MM.1S (cell line): Measurements from ENCODE around the gene CFHR4.
"Not testable (repeated sequence)": the region's sequence is repeated elsewhere in the genome, so short reads cannot be mapped to it uniquely, and the experiment has no call there.

Experiments used
- DNase-seq: peaks from one replicate; pipeline ENCODE4 v3.0.0-alpha.2; 2015
- H2AFZ ChIP-seq: fragments of 300-600 bp; sonication (generic); 2 replicates; pipeline ENCODE4 v1.6.0; 2016; ENCODE audit warnings: antibody characterized with exemption, low read length
- H3F3A ChIP-seq: fragments of 300-600 bp; sonication (generic); 2 replicates; pipeline ENCODE4 v1.6.1; 2016; ENCODE audit warnings: mild to moderate bottlenecking, antibody characterized with exemption, low read length, moderate library complexity, mixed read lengths; ENCODE audit not compliant: insufficient read depth
- H3K27ac ChIP-seq: fragments of 300-600 bp; sonication (generic); 2 replicates; pipeline ENCODE4 v1.5.1; 2016; ENCODE audit warnings: mild to moderate bottlenecking, low read length
- H3K27me3 ChIP-seq: fragments of 300-600 bp; sonication (generic); replicated peaks from 2 replicates; pipeline ENCODE4 v1.6.0; 2016; ENCODE audit warnings: low read length; ENCODE audit not compliant: insufficient read depth
- H3K36me3 ChIP-seq: fragments of 300-600 bp; sonication (generic); replicated peaks from 2 replicates; pipeline ENCODE4 v1.6.1; 2016; ENCODE audit warnings: mild to moderate bottlenecking, low read length, mixed read lengths; ENCODE audit not compliant: insufficient read depth
- H3K4me1 ChIP-seq: fragments of 300-600 bp; sonication (generic); 2 replicates; pipeline ENCODE4 v1.6.1; 2016; ENCODE audit warnings: low read length, mixed read lengths
- H3K4me2 ChIP-seq: fragments of 300-600 bp; sonication (generic); 2 replicates; pipeline ENCODE4 v1.6.0; 2016; ENCODE audit warnings: low read depth, low read length
- H3K4me3 ChIP-seq: fragments of 300-600 bp; sonication (generic); 2 replicates; pipeline ENCODE4 v1.5.1; 2016; ENCODE audit warnings: low read length, mixed read lengths
- H3K79me2 ChIP-seq: fragments of 300-600 bp; sonication (generic); 2 replicates; pipeline ENCODE4 v1.6.1; 2016; ENCODE audit warnings: mixed run types, low read length, mixed read lengths
- H3K9ac ChIP-seq: fragments of 300-600 bp; sonication (generic); 2 replicates; pipeline ENCODE4 v1.6.1; 2016; ENCODE audit warnings: low read length, mixed read lengths
- H3K9me2 ChIP-seq: fragments of 300-600 bp; sonication (generic); replicated peaks from 2 replicates; pipeline ENCODE4 v1.6.1; 2016; ENCODE audit warnings: mild to moderate bottlenecking, low read length, mixed read lengths; ENCODE audit not compliant: insufficient read depth
- H3K9me3 ChIP-seq: fragments of 300-600 bp; sonication (generic); replicated peaks from 2 replicates; pipeline ENCODE4 v1.6.1; 2016; ENCODE audit warnings: mild to moderate bottlenecking, low read length, mixed read lengths; ENCODE audit not compliant: insufficient read depth
- H4K20me1 ChIP-seq: fragments of 300-600 bp; sonication (generic); 2 replicates; pipeline ENCODE4 v1.6.1; 2016; ENCODE audit warnings: mild to moderate bottlenecking, low read length, moderate library complexity, mixed read lengths; ENCODE audit not compliant: insufficient read depth
- CTCF ChIP-seq: fragments of 300-600 bp; sonication (generic); IDR thresholded peaks from 2 replicates; pipeline ENCODE4 v1.5.1; 2016; ENCODE audit warnings: antibody characterized with exemption, low read length, mixed read lengths
- EZH2 ChIP-seq: fragments of 300-600 bp; sonication (generic); optimal IDR thresholded peaks from 2 replicates; pipeline ENCODE3; 2017; ENCODE audit warnings: low read depth, mild to moderate bottlenecking, antibody characterized with exemption, low read length, mixed read lengths
- EZH2phosphoT487 ChIP-seq: fragments of 300-600 bp; sonication (generic); IDR thresholded peaks from 2 replicates; pipeline ENCODE4 v1.6.1; 2018; ENCODE audit warnings: antibody characterized with exemption, low read length

Gene CFHR4

GRCh38 chr1:196866974-196867373 is 20.9 kb upstream of the CFHR4 start:
- no peaks in the 10 kb centered on the region for H3K79me2 ChIP-seq
- H3K9ac ChIP-seq, result no peak overlapping the region
- no peaks in the 10 kb centered on the region for H3K9me3 ChIP-seq
- no peak for TF ChIP-seq EZH2phosphoT487
- no peak for TF ChIP-seq CTCF
- TF ChIP-seq EZH2, result no peak
- H3K27me3 ChIP-seq, result no peaks in the 10 kb centered on the region
- H3K4me3 ChIP-seq, result no peak overlapping the region
- no peaks in the 10 kb centered on the region for H3F3A ChIP-seq
- H3K36me3 ChIP-seq, result no peaks in the 10 kb centered on the region
- H3K27ac ChIP-seq, result no peak overlapping the region
- H2AFZ ChIP-seq, result no peak overlapping the region
- no peaks in the 10 kb centered on the region for H3K9me2 ChIP-seq
- no peaks in the 10 kb centered on the region for H4K20me1 ChIP-seq
- H3K4me2 ChIP-seq, result no peak overlapping the region
- DNase-seq, result peak; percentile 38
- 0 out of 2 replicates have a peak, but pooled peaks cover 7% of the 10 kb centered on the region for H3K4me1 ChIP-seq

GRCh38 chr1:196873385-196873784 is 14.5 kb upstream of the CFHR4 start:
- H3K9me2 ChIP-seq, result no peaks in the 10 kb centered on the region
- no peak for TF ChIP-seq EZH2phosphoT487
- no peak for TF ChIP-seq EZH2
- no peak for TF ChIP-seq CTCF
- no peak for DNase-seq
- no peaks in the 10 kb centered on the region for H3K4me1 ChIP-seq
- H3K27me3 ChIP-seq, result no peaks in the 10 kb centered on the region
- no peak overlapping the region for H3K4me2 ChIP-seq
- H3K27ac ChIP-seq, result no peak overlapping the region
- H2AFZ ChIP-seq, result no peak overlapping the region
- no peak overlapping the region for H3K4me3 ChIP-seq
- H3K36me3 ChIP-seq, result no peaks in the 10 kb centered on the region
- H3K79me2 ChIP-seq, result no peaks in the 10 kb centered on the region
- H4K20me1 ChIP-seq, result no peaks in the 10 kb centered on the region
- no peak overlapping the region for H3K9ac ChIP-seq
- no peaks in the 10 kb centered on the region for H3K9me3 ChIP-seq
- H3F3A ChIP-seq, result no peaks in the 10 kb centered on the region

- Histone ChIP-seq H3K9me2 (no peaks in the 10 kb centered on the region), H3K27me3 (no peaks in the 10 kb centered on the region), H3K4me3 (no peak overlapping the region), H3K9ac (no peak overlapping the region), H3K36me3 (no peaks in the 10 kb centered on the region), H3K4me1 (no peaks in the 10 kb centered on the region), H3F3A (no peaks in the 10 kb centered on the region), H3K79me2 (no peaks in the 10 kb centered on the region), H3K4me2 (no peak overlapping the region), H2AFZ (no peak overlapping the region), H3K27ac (no peak overlapping the region), H4K20me1 (no peaks in the 10 kb centered on the region), H3K9me3 (no peaks in the 10 kb centered on the region)
- TF ChIP-seq EZH2phosphoT487 (no peak), CTCF (no peak), EZH2 (no peak)
- DNase-seq, result no peak
These were observed 11.9 kb upstream of the CFHR4 start for GRCh38 chr1:196875935-196876334.

- H4K20me1 ChIP-seq, result no peaks in the 10 kb centered on the region
- no peak overlapping the region for H2AFZ ChIP-seq
- DNase-seq, result no peak
- no peaks in the 10 kb centered on the region for H3K9me2 ChIP-seq
- no peak overlapping the region for H3K4me2 ChIP-seq
- no peaks in the 10 kb centered on the region for H3K4me1 ChIP-seq
- H3F3A ChIP-seq, result no peaks in the 10 kb centered on the region
- no peaks in the 10 kb centered on the region for H3K27me3 ChIP-seq
- no peaks in the 10 kb centered on the region for H3K36me3 ChIP-seq
- H3K27ac ChIP-seq, result no peak overlapping the region
- H3K4me3 ChIP-seq, result no peak overlapping the region
- no peaks in the 10 kb centered on the region for H3K9me3 ChIP-seq
- no peak for TF ChIP-seq CTCF
- TF ChIP-seq EZH2phosphoT487, result no peak
- TF ChIP-seq EZH2, result no peak
- H3K79me2 ChIP-seq, result no peaks in the 10 kb centered on the region
- H3K9ac ChIP-seq, result no peak overlapping the region
These were observed 9.9 kb upstream of the CFHR4 start for GRCh38 chr1:196877964-196878363.

- not testable (repeated sequence) for H3K9me2 ChIP-seq, H3K9ac ChIP-seq, H3K9me3 ChIP-seq, H2AFZ ChIP-seq, H3K36me3 ChIP-seq, H3K79me2 ChIP-seq, H4K20me1 ChIP-seq, H3K4me2 ChIP-seq, H3F3A ChIP-seq, DNase-seq, H3K4me1 ChIP-seq, H3K27ac ChIP-seq, H3K4me3 ChIP-seq, H3K27me3 ChIP-seq
These were observed 1.3 kb upstream of the CFHR4 start for GRCh38 chr1:196886560-196886959.
